Heart left ventricle (tissue), 16 donors: ENCODE data around the gene RANBP3. TPM values are rescaled to one million over a fixed set of nuclear protein-coding genes. Genes with fewer than 3 reads are reported as not detected.
"Not testable (repeated sequence)": the region's sequence is repeated elsewhere in the genome, so short reads cannot be mapped to it uniquely, and the experiment has no call there.

Source experiments
- ATAC-seq, 4 donors: fragments of 200-7000 bp; cut with Tn5 transposase; one replicate each; pipeline ENCODE4 v1.9.1; 2020 to 2022; ENCODE audit warnings: moderate library complexity in 4 of 4, mild to moderate bottlenecking in 3 of 4, moderate number of reproducible peaks in 1 of 4
- DNase-seq, 5 donors: peaks; one replicate each; pipeline ENCODE4 v3.0.0-alpha.2; 2020
- H3K27ac ChIP-seq, 12 donors: fragments of 200-600 bp; sonication (generic) in 4 of 12; one replicate each; pipeline versions ENCODE4 v1.5.0 to v1.8.0; 2016 to 2022; ENCODE audit warnings: mild to moderate bottlenecking in 2 of 12
- H3K27me3 ChIP-seq, 9 donors: fragments of 200-600 bp; sonication (generic) in 2 of 9; one replicate each; pipeline versions ENCODE4 v1.5.1 to v1.8.0; 2016 to 2022; ENCODE audit warnings: mild to moderate bottlenecking in 3 of 9
- H3K36me3 ChIP-seq, 9 donors: fragments of 200-600 bp; sonication (generic) in 2 of 9; one replicate each; pipeline versions ENCODE4 v1.5.0 to v1.8.0; 2018 to 2022; ENCODE audit warnings: mild to moderate bottlenecking in 2 of 9
- H3K4me1 ChIP-seq, 12 donors: fragments of 200-600 bp; sonication (generic) in 4 of 12; one replicate each; pipeline versions ENCODE4 v1.5.0 to v1.8.0; 2016 to 2022; ENCODE audit warnings: mild to moderate bottlenecking in 3 of 12
- H3K4me3 ChIP-seq, 12 donors: fragments of 200-600 bp; sonication (generic) in 4 of 12; one replicate each; pipeline versions ENCODE4 v1.5.0 to v1.8.0; 2017 to 2022; ENCODE audit warnings: mild to moderate bottlenecking in 9 of 12, moderate library complexity in 4 of 12
- H3K9me3 ChIP-seq, 12 donors: fragments of 200-600 bp; sonication (generic) in 4 of 12; one replicate each; pipeline versions ENCODE4 v1.5.0 to v1.8.0; 2016 to 2022; ENCODE audit warnings: mild to moderate bottlenecking in 1 of 12
- CTCF ChIP-seq, 12 donors: fragments of 200-600 bp; sonication (generic) in 4 of 12; IDR thresholded peaks; one replicate each; pipeline versions ENCODE4 v1.5.0 to v1.8.0; 2018 to 2022; ENCODE audit warnings: antibody characterized with exemption in 12 of 12, mild to moderate bottlenecking in 5 of 12
- POLR2A ChIP-seq, 2 donors: fragments of 450-650 bp; IDR thresholded peaks; one replicate each; pipeline ENCODE4 v1.6.1; 2017; ENCODE audit warnings: antibody characterized with exemption in 2 of 2, mild to moderate bottlenecking in 2 of 2, moderate library complexity in 2 of 2
- WGBS, 4 donors: extraction: QIAGEN DNeasy Blood & Tissue Kit in 2 of 4; methylation state at CpG; one replicate each; pipeline versions ENCODE4 v1.1.5 to v1.1.7; 2013 to 2018; 5-methylcytosine and 5-hydroxymethylcytosine counted together
- intact Hi-C, 10 donors: fragments of 100-400 bp; cut with DNase I; formaldehyde crosslinking; loops; one replicate each; pipeline versions ENCODE4 v1.11.1 to v1.14.2; 2022
- long read RNA-seq, 3 donors: library from polyadenylated mRNA; unstranded; transcript quantifications; one replicate each; pipeline ENCODE4 v2.0.0, GENCODE V29; 2020 to 2021
- polyA plus RNA-seq, 2 donors: library from polyadenylated mRNA; stranded (reverse); fragments of 200-250 nt; gene quantifications; one replicate each; pipeline ENCODE4 v1.2.3, GENCODE V29; 2013
- total RNA-seq, 9 donors: library from RNA; depleted of rRNA in 2 of 9; stranded (reverse); fragments of >200 nt in 2 of 9; fragmentation: NEBNext Ultra II Directional in 3 of 9; extraction: Animal tissue kit (Norgen Biotek cat#: 25700) in 3 of 9; gene quantifications; one replicate each; pipeline versions ENCODE4 v1.1.0 to v1.2.4, GENCODE V29; 2016 to 2023
- donor health status: ischemic (EF 13 %, LVEDD 7.1; RV severe dilation, severe dysfunction).
- donor health status: healthy with polysubstance abuse.
- donor health status: DM: no; HTN: yes; CAD: no.
- donor health status: DM: no; HTN: no; CAD: no.
- donor health status: ischemic (EF 25% LVEDD 6.9; RV normal size, moderate dysfunction).
- donor health status: ischemic (EF 25% LVEDD 5.7; RV mildly dilated, moderate dysfunction).
- donor health status: healthy.
- donor health status: DM: yes; HTN: yes; CAD: no.
- donor health status: ischemic (EF 35%, LVEDD 5.7; RV mildly dilated, moderate dysfunction).
- donor health status: nonischemic (EF 11% LVEDD 7.7; RV severe dilation, severe dysfunction).
- donor health status: DM: yes; HTN: yes; CAD: no.
- donor health status: PGD.
- donor health status: ischemic (EF 29% LVEDD 5.4; RV normal size, mild dysfunction).
- donor health status: nonischemic (EF 23%, LVEDD 6.1; RV moderate dilation, normal function).

The RANBP3 gene
- total RNA-seq (10 to 100 TPM; 48.9 to 80.7 (median 58.0) TPM), polyA plus RNA-seq (10 to 100 TPM; 29.4 to 59.7 TPM)
- long read RNA-seq, donor 1, transcript RANBP3-201 (16 exons, 1,762 nt), result major isoform, 9 of 36 reads
- long read RNA-seq, donor 1, partial matches to known transcripts, result 8 of 36 reads
- long read RNA-seq, donor 1, other reads (novel, unspliced or antisense), result 16 of 36 reads
- long read RNA-seq, donor 2, transcript RANBP3-201 (16 exons, 1,762 nt), result minor isoform, 25 of 112 reads
- long read RNA-seq, donor 2, transcript RANBP3-220 (16 exons, 1,783 nt), result major isoform, 26 of 112 reads
- long read RNA-seq, donor 2, partial matches to known transcripts, result 32 of 112 reads
- long read RNA-seq, donor 2, other reads (novel, unspliced or antisense), result 25 of 112 reads
- long read RNA-seq, donor 3, transcript RANBP3-201 (16 exons, 1,762 nt), result major isoform, 10 of 38 reads
- long read RNA-seq, donor 3, partial matches to known transcripts, result 8 of 38 reads
- long read RNA-seq, donor 3, other reads (novel, unspliced or antisense), result 16 of 38 reads

DNA sequence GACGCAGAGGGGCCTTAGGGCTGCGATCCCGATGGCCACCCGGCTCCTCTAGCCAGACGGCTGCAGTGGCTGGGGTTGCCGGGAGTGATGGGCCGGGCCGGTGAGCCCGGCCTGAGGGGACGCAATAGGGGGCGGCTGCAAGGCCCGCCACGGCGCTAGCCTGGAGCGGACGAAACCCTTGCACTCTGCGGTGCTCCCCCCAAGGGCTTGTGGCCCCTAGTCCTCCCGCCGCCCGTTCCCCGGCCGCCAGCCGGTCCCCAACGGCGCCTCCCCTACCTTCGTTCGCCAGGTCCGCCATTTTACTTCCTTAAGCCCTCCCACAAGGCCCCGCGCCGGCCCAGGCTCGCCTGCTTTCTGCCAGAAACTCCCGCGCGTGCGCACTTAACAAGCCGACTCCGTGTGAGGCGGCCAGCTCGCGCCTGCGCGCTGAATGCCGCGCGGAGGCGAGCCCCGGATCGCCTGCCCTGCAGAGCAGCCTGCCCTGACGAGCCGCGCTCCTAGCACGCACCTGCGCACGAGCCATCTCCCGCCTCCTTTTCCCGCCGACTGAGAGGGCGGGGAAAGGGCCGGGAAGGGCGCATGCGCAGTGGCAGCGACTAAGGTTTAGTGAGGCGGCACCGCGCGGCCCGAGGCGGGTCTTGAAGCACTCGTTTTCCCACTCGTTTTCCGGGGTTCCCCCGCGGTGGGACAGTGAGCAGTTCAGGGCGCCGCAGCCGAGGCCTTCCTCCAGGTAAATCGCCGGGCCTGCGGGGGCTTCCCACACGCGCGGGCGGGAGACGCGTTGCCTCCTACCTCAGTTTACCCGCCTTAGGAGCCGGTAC, at the start of gene RANBP3:
RANBP3 (minus strand) TSS at position 356 of the 821 bp plus-strand sequence; CDS start at position 298, 58 bp downstream.
- intact Hi-C loops, result loop anchor here in 3 of 10 donors (2.0 to 10.0 kb wide), 5 partner anchors 73 to 176 kb away; partner anchors contain the start of genes VMAC (in 3 of the 3), NDUFA11 (in 2 of the 3) and NRTN (in 1 of the 3)
- peak; percentile 97 to 99 (median 98) for ATAC-seq
- H3K36me3 ChIP-seq, result peaks cover 0 to 28% (median 9%) of the 10 kb centered on the region in 9 donors
- H3K4me3 ChIP-seq, result peak within 1 kb of the TSS; percentile 69 to 100 (median 94)
- no peaks in the 10 kb centered on the region for H3K27me3 ChIP-seq
- TF ChIP-seq CTCF (IDR thresholded peaks at IDR 0.05) (no peak), POLR2A (IDR thresholded peaks at IDR 0.05) (peak in 1 of 2 donors; percentile 80)
- WGBS, 4 donors, result 0 to 1% (median 1%) methylated on average over 26 to 88 of the region's 88 CpGs
- H3K9me3 ChIP-seq, result no peaks in the 10 kb centered on the region
- peaks cover 10 to 59% (median 43%) of the 10 kb centered on the region in 12 donors for H3K4me1 ChIP-seq
- peak; percentile 97 to 100 (median 99) for DNase-seq
- peak within 1 kb of the TSS; percentile 45 to 95 (median 89) for H3K27ac ChIP-seq

DNA sequence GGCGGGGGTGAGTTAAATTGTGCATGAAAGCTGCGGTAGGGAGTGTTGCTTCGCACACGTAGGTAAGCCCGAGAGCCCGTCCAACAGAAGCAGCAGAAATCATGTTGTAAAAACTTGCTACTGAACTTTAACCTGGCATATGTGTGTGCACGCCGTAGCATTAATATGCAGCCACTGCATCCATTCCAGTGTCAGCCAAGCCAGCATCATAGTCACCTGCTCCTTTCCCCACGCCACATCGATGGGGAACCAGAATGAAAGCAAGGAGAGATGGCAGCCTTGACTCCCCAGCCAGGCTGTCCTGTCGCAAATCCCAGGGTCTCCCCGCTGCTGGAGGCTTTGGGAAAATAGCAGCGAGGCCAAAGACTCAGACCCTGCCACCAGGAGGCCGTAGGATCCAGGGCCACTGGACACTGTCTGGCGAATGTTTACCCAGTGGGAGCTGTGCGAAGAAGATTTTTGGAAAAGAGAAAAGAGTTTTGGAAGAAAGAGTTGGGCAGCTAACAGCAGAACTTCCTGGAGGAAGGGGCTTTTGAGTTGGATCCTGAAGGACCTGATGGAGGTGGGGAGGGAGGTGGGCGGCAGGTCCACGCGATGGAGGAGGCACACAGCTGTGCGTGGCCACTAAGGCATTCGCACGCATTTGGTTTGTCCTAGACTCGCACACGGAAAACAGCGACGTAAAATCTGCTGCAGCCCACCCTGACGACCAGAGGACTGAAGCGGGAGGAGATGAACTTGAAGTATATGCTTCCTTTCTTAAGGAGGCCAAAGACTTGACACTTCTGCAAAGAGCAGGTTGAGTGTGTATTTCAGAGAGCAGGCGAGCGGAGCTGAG, 48.7 kb upstream of the RANBP3 start:
- peaks cover 0 to 14% (median 3%) of the 10 kb centered on the region in 12 donors for H3K4me1 ChIP-seq
- H3K9me3 ChIP-seq, result no peaks in the 10 kb centered on the region
- 94 to 96% (median 95%) methylated on average over 30 of the region's 30 CpGs for WGBS, 4 donors
- H3K27ac ChIP-seq, result no peak overlapping the region
- no peak for TF ChIP-seq POLR2A (IDR thresholded peaks at IDR 0.05)
- TF ChIP-seq CTCF (IDR thresholded peaks at IDR 0.05), result no peak
- DNase-seq, result no peak
- H3K4me3 ChIP-seq, result no peak overlapping the region
- peaks cover 0 to 29% (median 0%) of the 10 kb centered on the region in 9 donors for H3K36me3 ChIP-seq
- no peaks in the 10 kb centered on the region for H3K27me3 ChIP-seq
- intact Hi-C loops, result loop anchor here in 7 of 10 donors (10.0 kb wide), 2 partner anchors 222 to 252 kb away; partner anchors contain the start of gene NRTN (in 6 of the 7)
- no peak for ATAC-seq

DNA sequence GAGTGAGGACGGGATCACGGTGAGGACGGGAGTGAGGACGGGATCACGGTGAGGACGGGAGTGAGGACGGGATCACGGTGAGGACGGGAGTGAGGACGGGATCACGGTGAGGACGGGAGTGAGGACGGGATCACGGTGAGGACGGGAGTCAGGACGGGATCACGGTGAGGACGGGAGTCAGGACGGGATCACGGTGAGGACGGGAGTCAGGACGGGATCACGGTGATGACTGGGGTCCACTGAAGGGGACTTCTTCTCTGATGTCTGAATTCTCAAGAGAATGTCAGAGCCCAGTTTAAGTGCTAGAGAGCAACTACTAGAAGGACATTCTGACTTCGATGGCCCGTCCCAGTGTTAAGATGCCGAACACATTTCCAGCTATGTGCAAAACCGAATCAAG, 46.8 kb upstream of the RANBP3 start:
- H3K4me1 ChIP-seq, result peaks cover 0 to 14% (median 3%) of the 10 kb centered on the region in 12 donors
- H3K36me3 ChIP-seq, result peaks cover 0 to 29% (median 0%) of the 10 kb centered on the region in 9 donors
- H3K4me3 ChIP-seq, H3K27ac ChIP-seq, DNase-seq, ATAC-seq, H3K9me3 ChIP-seq, H3K27me3 ChIP-seq: not testable (repeated sequence)
- intact Hi-C loops, result loop anchor here in 9 of 10 donors (5.0 to 10.0 kb wide), 5 partner anchors 37 to 252 kb away; partner anchors contain the start of gene NRTN (in 6 of the 9)
- WGBS, 4 donors, result 96 to 97% (median 96%) methylated on average over 25 to 27 of the region's 27 CpGs

DNA sequence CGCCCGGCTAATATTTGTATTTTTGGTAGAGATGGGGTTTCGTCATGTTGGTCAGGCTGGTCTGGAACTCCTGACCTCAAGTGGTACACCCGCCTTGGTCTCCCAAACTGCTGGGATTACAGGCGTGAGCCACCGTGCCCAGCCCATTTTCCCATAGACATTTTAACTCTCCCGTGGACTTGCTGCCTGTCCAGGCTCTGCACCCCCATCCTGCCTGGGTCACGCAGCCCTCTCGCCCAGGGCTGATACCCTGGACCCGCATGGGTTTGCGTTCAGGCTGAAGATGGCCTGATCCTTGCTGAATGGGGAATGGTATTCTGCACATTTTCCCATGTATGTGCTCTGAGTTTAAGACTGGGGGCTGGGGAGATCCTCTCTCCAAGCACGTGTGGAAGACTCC, 46.0 kb upstream of the RANBP3 start:
- Histone ChIP-seq H3K27ac (no peak overlapping the region), H3K9me3 (no peaks in the 10 kb centered on the region), H3K4me3 (no peak overlapping the region), H3K36me3 (peaks cover 0 to 29% (median 0%) of the 10 kb centered on the region in 9 donors), H3K4me1 (peaks cover 0 to 14% (median 3%) of the 10 kb centered on the region in 12 donors), H3K27me3 (no peaks in the 10 kb centered on the region)
- WGBS, 4 donors, result 90 to 96% (median 92%) methylated on average over 12 of the region's 12 CpGs
- ATAC-seq (no peak), DNase-seq (no peak)
- TF ChIP-seq CTCF (IDR thresholded peaks at IDR 0.05) (no peak), POLR2A (IDR thresholded peaks at IDR 0.05) (no peak)
- intact Hi-C loops, result loop anchor here (2.0 to 10.0 kb wide), 8 partner anchors 35 to 252 kb away; partner anchors contain the start of gene NRTN (in 7 of the 10)
